T-cell (primary cell): ENCODE data around the gene TBC1D16. TPM values are rescaled to one million over a fixed set of nuclear protein-coding genes. Genes with fewer than 3 reads are reported as not detected.

ENCODE experiments used
- ATAC-seq, 4 experiments: fragments of 200-7000 bp in 3 of 4; fragments of 150-1000 bp in 1 of 4; cut with Tn5 transposase; replicated peaks in 1 of 4; 1 replicate in 3 of 4; 2 replicates in 1 of 4; pipeline ENCODE4 v1.10.0; 2021; ENCODE audit warnings: moderate library complexity in 3 of 4, mild to moderate bottlenecking in 2 of 4, moderate number of reproducible peaks in 1 of 4
- CTCF ChIA-PET, 2 donors: fragments of 300-600 bp; sonication (Branson Sonifier 250); formaldehyde crosslinking; loops; one replicate each; lab custom pipeline; 2022; ENCODE audit warnings: antibody characterized with exemption in 2 of 2; lab: Charles Lee
- POLR2A ChIA-PET, 2 donors: fragments of 300-600 bp; sonication (Branson Sonifier 250); formaldehyde crosslinking; loops; one replicate each; lab custom pipeline; 2022; ENCODE audit warnings: antibody characterized with exemption in 2 of 2; lab: Charles Lee
- DNase-seq, 35 experiments: peaks; one replicate each; pipeline versions ENCODE4 v3.0.0 to v3.0.0-alpha.2; 2013 to 2023
- H3K27ac ChIP-seq: one replicate; pipeline ENCODE4 v1.5.1; 2013; ENCODE audit warnings: low read length
- H3K27me3 ChIP-seq, 2 experiments: replicated peaks in 1 of 2; 1 replicate in 1 of 2; 2 replicates in 1 of 2; pipeline versions ENCODE4 v1.6.1 to v1.7.0; 2013; ENCODE audit warnings: low read length in 1 of 2, mixed read lengths in 1 of 2; ENCODE audit not compliant: control insufficient read depth in 2 of 2, insufficient read depth in 2 of 2; ENCODE audit errors: extremely low read depth in 1 of 2
- H3K36me3 ChIP-seq, 2 donors: 1 replicate in 1 of 2; 2 replicates in 1 of 2; pipeline versions ENCODE4 v1.6.1 to v1.7.0; 2013; ENCODE audit warnings: low read length in 1 of 2; ENCODE audit not compliant: control insufficient read depth in 2 of 2, insufficient read depth in 1 of 2; ENCODE audit errors: extremely low read depth in 1 of 2
- H3K4me1 ChIP-seq, 2 experiments: 1 replicate in 1 of 2; 2 replicates in 1 of 2; pipeline versions ENCODE4 v1.6.1 to v1.7.0; 2013; ENCODE audit warnings: low read length in 2 of 2, mixed read lengths in 1 of 2; ENCODE audit not compliant: insufficient read depth in 2 of 2, control insufficient read depth in 1 of 2; ENCODE audit errors: extremely low read depth in 1 of 2
- H3K4me3 ChIP-seq, 2 donors: 1 replicate in 1 of 2; 2 replicates in 1 of 2; pipeline versions ENCODE4 v1.5.1 to v1.7.0; 2013; ENCODE audit warnings: mild to moderate bottlenecking in 2 of 2, low read length in 1 of 2, moderate library complexity in 1 of 2; ENCODE audit not compliant: control insufficient read depth in 1 of 2; ENCODE audit errors: extremely low read depth in 1 of 2
- H3K9me3 ChIP-seq: 2 replicates; pipeline ENCODE4 v1.7.0; 2013
- H3K27ac Mint-ChIP-seq, 2 donors: one replicate each; pipeline ENCODE4 v1.8.0; 2020 to 2021; ENCODE audit warnings: mild to moderate bottlenecking in 2 of 2, mixed read lengths in 2 of 2
- H3K27me3 Mint-ChIP-seq, 2 donors: one replicate each; pipeline ENCODE4 v1.8.0; 2021 to 2022; ENCODE audit warnings: mixed read lengths in 2 of 2
- H3K36me3 Mint-ChIP-seq: one replicate; pipeline ENCODE4 v1.8.0; 2021; ENCODE audit warnings: mixed read lengths
- H3K4me1 Mint-ChIP-seq, 3 donors: one replicate each; pipeline ENCODE4 v1.8.0; 2020 to 2022; ENCODE audit warnings: mixed read lengths in 3 of 3, mild to moderate bottlenecking in 1 of 3
- H3K4me3 Mint-ChIP-seq, 3 donors: one replicate each; pipeline ENCODE4 v1.8.0; 2020 to 2022; ENCODE audit warnings: mild to moderate bottlenecking in 3 of 3, mixed read lengths in 3 of 3, moderate library complexity in 3 of 3
- H3K9me3 Mint-ChIP-seq, 3 donors: one replicate each; pipeline ENCODE4 v1.8.0; 2020 to 2022; ENCODE audit warnings: mixed read lengths in 3 of 3
- WGBS: methylation state at CpG from one replicate; pipeline ENCODE4 v1.1.5; 2013; ENCODE audit warnings: missing lambda C conversion rate; ENCODE audit not compliant: insufficient coverage; 5-methylcytosine and 5-hydroxymethylcytosine counted together
- total RNA-seq, 35 experiments: library from RNA in 6 of 35; stranded (reverse) in 6 of 35; fragments of 120-200 nt in 1 of 35; gene quantifications; one replicate each; pipeline versions ENCODE4 v1.2.1 to v1.2.4 and lab custom pipeline; 2013 to 2026

The TBC1D16 gene
- total RNA-seq, 5 donors from 2014 or later (not counting 1 experiment from before 2014, with no cell fraction given), result 1.9 to 6.1 (median 3.4) TPM

DNA sequence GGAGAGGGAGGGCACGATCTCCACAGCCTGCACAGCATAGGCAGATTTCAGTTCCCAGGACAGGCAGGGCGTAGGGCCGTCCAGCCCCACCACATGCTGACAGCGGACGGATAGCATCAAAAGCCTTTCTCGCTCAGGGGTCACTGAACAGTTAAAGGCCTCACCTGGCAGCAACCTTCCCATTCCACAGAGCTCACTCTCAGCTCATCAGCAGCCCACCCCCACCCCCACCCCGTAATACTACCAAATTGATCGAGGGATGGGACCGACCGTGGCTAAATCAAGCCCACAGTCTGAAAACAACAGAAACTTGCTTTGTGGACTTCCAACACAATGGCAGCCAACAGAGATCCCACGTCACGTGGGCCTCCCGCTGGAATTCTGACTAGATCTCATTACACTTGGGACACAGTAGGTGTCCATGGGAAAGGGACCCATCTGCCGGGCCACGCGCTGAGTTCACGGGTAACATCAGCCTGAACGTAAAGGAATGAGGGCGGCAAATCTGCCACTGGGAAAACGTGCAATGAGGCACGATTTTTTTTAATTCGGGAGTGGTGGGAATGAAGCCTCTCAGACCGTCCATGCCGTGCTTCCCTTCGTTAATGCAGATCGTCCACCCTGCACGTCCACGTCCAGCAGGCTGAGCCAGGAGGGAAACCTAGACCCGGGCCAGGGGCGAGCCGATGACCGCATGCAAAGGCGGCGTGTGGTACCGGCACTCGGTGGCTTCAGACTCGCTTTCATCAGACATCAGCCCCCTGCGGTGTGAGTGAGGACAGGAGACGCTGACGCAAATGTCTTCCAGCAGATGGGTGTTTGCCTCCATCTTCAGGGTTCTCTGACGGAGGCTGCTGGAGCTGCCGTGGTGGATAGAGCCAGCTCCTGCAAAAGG, 92.1 kb downstream of the TBC1D16 start:
- ATAC-seq (peak in 1 of 4 experiments; percentile 8), DNase-seq (no peak)
- H3K36me3 ChIP-seq, result no peaks in the 10 kb centered on the region
- Mint-ChIP-seq H3K36me3 (no peaks in the 10 kb centered on the region), H3K4me3 (peak overlapping the region; percentile 31 to 73 (median 32)), H3K27ac (peak overlapping the region in 1 of 2 donors; percentile 71), H3K9me3 (no peaks in the 10 kb centered on the region), H3K4me1 (peaks cover 8 to 26% (median 9%) of the 10 kb centered on the region in 3 donors), H3K27me3 (no peaks in the 10 kb centered on the region)
- CTCF ChIA-PET, result no interaction called here
- peaks cover 0 to 16% of the 10 kb centered on the region in 2 experiments for H3K4me1 ChIP-seq
- POLR2A ChIA-PET, result no interaction called here
- peaks cover 0 to 9% of the 10 kb centered on the region in 2 experiments for H3K27me3 ChIP-seq
- no peaks in the 10 kb centered on the region for H3K9me3 ChIP-seq
- WGBS, result 93% methylated on average over 34 of the region's 42 CpGs
- no peak overlapping the region for H3K27ac ChIP-seq
- no peak overlapping the region for H3K4me3 ChIP-seq

DNA sequence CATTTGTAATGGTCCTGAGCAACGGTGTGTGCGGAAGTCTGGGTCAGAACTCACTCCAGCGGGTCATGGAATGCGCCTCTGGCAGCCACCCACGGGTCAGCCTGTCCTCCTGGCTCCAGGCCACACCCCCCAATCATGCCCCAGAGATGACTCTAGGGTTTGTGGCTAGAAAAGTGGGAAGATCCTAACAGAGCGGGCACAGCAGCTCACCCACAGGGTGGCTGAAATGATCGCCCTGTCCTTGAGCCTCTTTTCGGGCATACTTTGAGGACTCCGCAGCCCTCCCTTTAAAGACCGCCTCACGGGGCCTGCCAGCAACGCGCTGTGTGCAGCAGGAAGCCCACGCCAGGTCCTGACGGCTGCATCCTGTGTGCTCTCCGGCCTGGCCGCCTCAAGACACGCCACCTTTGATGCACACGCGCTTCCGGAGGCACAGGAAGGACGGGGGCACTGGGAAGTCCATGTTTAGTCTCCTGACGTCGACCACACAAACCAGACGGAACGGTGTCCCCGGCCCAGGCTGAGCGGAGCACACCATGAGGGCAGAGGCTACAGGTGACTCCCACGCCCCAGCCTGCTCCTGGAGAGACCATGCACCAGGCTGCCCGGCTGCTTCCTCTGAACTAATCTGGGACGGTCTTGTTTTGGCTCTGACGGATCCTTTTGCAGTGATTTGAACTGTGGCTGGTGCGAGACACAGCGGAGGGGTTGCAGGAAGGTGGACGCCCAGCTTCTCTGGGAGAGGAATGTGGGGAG, 92.9 kb downstream of the TBC1D16 start:
- H3K4me3 ChIP-seq, result peak overlapping the region in 1 of 2 donors; percentile 41
- POLR2A ChIA-PET, result interaction anchor here in 1 of 2 donors (0.6 kb wide), 1 partner anchor 12 kb away, joined by 4 read pairs; no protein-coding TSS in a partner anchor

DNA sequence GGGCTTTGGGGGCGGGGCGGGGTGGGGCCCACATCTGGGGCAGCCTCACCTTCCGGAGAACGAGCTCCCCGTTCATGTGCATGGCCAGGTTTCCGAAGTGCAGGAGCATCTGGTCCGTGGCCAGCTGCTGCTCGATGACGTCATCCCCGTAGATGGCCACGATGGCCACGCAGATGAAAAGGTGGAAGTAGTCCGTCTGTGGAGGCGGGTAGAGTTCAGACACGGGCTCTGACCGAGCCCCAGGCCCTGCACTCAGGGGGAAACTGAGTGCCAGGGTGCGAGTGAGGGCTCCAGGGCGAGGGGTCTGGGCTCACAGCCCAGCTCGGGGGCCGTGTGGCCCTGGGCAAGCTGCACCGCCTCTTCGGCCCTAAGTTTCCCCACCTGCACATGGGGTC, 93.7 kb downstream of the TBC1D16 start:
- H3K36me3 Mint-ChIP-seq, result no peaks in the 10 kb centered on the region
- H3K27ac Mint-ChIP-seq, result no peak overlapping the region
- DNase-seq (no peak), ATAC-seq (no peak)
- Histone ChIP-seq H3K27ac (no peak overlapping the region), H3K4me1 (peaks cover 0 to 28% of the 10 kb centered on the region in 2 experiments), H3K36me3 (no peaks in the 10 kb centered on the region), H3K27me3 (peaks cover 0 to 13% of the 10 kb centered on the region in 2 experiments), H3K4me3 (no peak overlapping the region), H3K9me3 (no peaks in the 10 kb centered on the region)
- CTCF ChIA-PET, result no interaction called here
- H3K27me3 Mint-ChIP-seq, result peaks cover 0 to 4% of the 10 kb centered on the region in 2 donors
- no peak overlapping the region for H3K4me3 Mint-ChIP-seq
- peaks cover 9 to 41% (median 12%) of the 10 kb centered on the region in 3 donors for H3K4me1 Mint-ChIP-seq
- WGBS, result 91% methylated on average over 17 of the region's 22 CpGs
- POLR2A ChIA-PET, result no interaction called here
- H3K9me3 Mint-ChIP-seq, result no peaks in the 10 kb centered on the region

More for the DNA sequence above, 92.9 kb downstream of the TBC1D16 start:
- CTCF ChIA-PET, result no interaction called here
- peaks cover 8 to 34% (median 9%) of the 10 kb centered on the region in 3 donors for H3K4me1 Mint-ChIP-seq
- H3K4me3 Mint-ChIP-seq, result peak overlapping the region; percentile 31 to 73 (median 32)
- Histone ChIP-seq H3K27ac (no peak overlapping the region), H3K9me3 (no peaks in the 10 kb centered on the region), H3K27me3 (peaks cover 0 to 9% of the 10 kb centered on the region in 2 experiments), H3K4me1 (peaks cover 0 to 20% of the 10 kb centered on the region in 2 experiments), H3K36me3 (no peaks in the 10 kb centered on the region)
- ATAC-seq (peak; percentile 32 to 70 (median 63)), DNase-seq (peak in 6 of 35 experiments; percentile 10 to 41 (median 20))
- no peaks in the 10 kb centered on the region for H3K9me3 Mint-ChIP-seq
- 23% methylated on average over 34 of the region's 35 CpGs for WGBS
- H3K36me3 Mint-ChIP-seq, result no peaks in the 10 kb centered on the region
- peaks cover 0 to under 1% of the 10 kb centered on the region in 2 donors for H3K27me3 Mint-ChIP-seq
- peak overlapping the region in 1 of 2 donors; percentile 71 for H3K27ac Mint-ChIP-seq

DNA sequence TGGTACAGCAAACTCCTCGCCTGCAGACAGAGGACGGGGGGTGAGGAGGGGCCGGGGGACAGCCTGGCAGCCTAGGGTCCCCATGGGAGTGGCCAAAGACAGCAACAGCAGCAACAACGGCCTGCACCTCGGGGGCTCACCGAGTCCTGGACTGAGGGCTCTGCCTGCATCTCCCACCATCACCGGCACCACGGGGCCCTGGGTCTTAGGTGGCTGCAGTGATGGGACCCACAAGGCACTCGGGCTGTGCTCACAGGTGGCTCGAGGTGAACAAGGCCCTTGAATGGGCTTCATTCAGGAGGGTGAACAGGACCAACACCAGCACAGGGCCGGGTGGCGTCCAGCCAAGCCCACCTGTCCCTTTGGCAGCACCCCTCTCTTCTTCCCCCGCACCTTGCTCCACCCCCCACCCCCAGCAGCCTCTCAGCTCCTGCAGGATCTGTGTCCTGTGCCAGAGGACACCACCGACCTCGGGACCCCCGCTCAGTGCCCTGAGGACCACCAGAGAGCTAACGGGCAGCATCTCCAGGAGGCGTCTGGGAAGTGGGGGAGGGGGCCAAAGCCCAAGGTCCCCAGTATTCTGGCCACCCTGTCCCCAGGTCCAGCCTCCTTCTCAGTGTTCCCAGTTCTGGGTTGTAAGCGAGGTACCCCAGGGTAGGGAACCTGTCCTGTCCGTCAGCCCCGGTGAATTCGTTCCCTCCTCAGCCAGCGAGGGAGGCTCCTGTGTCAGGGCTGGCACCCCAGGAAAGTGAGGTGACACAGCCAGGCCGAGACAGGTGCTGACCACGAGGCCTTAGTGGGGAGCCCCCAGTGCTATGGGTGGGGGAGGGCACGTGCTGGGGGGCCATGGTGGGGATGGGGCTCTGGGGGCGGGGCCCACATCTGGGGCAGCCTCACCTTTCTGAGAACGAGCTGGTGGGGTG, 94.3 kb downstream of the TBC1D16 start:
- no peaks in the 10 kb centered on the region for H3K9me3 Mint-ChIP-seq
- no peaks in the 10 kb centered on the region for H3K36me3 Mint-ChIP-seq
- H3K9me3 ChIP-seq, result no peaks in the 10 kb centered on the region
- H3K36me3 ChIP-seq, result no peaks in the 10 kb centered on the region
- no peak overlapping the region for H3K27ac ChIP-seq
- no peak for DNase-seq
- no peak overlapping the region for H3K27ac Mint-ChIP-seq
- H3K27me3 Mint-ChIP-seq, result peaks cover 0 to 4% of the 10 kb centered on the region in 2 donors
- H3K4me3 ChIP-seq, result no peak overlapping the region
- CTCF ChIA-PET, result no interaction called here
- 87% methylated on average over 14 of the region's 28 CpGs for WGBS
- POLR2A ChIA-PET, result no interaction called here
- no peak overlapping the region for H3K4me3 Mint-ChIP-seq
- peaks cover 0 to 15% of the 10 kb centered on the region in 2 experiments for H3K27me3 ChIP-seq
- ATAC-seq, result no peak
- peaks cover 9 to 48% (median 12%) of the 10 kb centered on the region in 3 donors for H3K4me1 Mint-ChIP-seq
- peaks cover 0 to 34% of the 10 kb centered on the region in 2 experiments for H3K4me1 ChIP-seq

DNA sequence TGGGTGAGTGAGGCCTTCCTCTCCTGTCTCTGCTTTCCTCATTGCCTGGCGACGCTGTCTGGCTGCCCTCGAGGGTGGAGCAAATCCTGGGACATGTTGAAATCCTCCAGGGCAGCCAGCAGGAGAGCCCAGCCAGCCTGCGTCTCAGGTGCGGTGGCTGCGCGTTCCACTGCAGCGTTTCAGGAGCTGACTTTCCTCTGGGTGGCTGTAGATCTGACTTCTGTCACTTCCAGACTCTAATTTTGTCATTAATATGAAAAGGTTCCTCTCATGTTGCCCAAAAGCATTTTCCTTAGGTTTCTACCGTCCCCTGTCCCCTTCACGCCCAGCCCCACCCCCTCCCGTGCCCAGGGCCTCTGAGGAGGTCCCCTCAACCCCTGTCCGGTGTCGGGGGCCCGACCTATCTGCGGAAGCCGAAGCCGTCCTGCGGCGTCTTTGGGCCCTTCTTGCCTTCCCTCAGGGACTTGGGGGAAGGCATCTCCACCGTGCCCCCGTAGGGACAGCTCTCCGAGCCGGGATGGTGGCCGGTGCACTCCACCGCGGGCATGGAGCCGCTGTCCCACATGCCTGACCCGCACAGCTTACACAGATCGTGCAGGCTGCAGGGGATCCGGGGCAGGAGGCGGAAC, 95.1 kb downstream of the TBC1D16 start:
- no peaks in the 10 kb centered on the region for H3K9me3 Mint-ChIP-seq
- ChIA-PET CTCF (no interaction called here), POLR2A (no interaction called here)
- Histone ChIP-seq H3K36me3 (no peaks in the 10 kb centered on the region), H3K27me3 (peaks cover 0 to 15% of the 10 kb centered on the region in 2 experiments), H3K27ac (no peak overlapping the region), H3K9me3 (no peaks in the 10 kb centered on the region), H3K4me1 (peaks cover 0 to 42% of the 10 kb centered on the region in 2 experiments), H3K4me3 (no peak overlapping the region)
- DNase-seq (no peak), ATAC-seq (no peak)
- WGBS, result 91% methylated on average over 27 of the region's 31 CpGs
- H3K27me3 Mint-ChIP-seq, result peaks cover 0 to 4% of the 10 kb centered on the region in 2 donors
- no peak overlapping the region for H3K27ac Mint-ChIP-seq
- peaks cover 9 to 53% (median 12%) of the 10 kb centered on the region in 3 donors for H3K4me1 Mint-ChIP-seq
- no peaks in the 10 kb centered on the region for H3K36me3 Mint-ChIP-seq
- H3K4me3 Mint-ChIP-seq, result no peak overlapping the region
